Hematopoietic multipotent progenitor cell treated with erythropoietin and hydrocortisone succinate and interleukin-3 and kit ligand, for 6 days (in vitro differentiated cells): Measurements from ENCODE around the gene TGFBR2.

Experiments
- DNase-seq: peaks from one replicate; pipeline ENCODE4 v3.0.0-alpha.2; 2015

TGFBR2 gene

GRCh38 chr3:30606301-30607031 lies at the start of gene TGFBR2:
Gene TGFBR2 (plus strand): TSS chr3:30606601. CDS start chr3:30606884, 283 bp downstream.
- peak; percentile 96 for DNase-seq

GRCh38 chr3:30557746-30558303 lies 48.6 kb upstream of the TGFBR2 start:
- DNase-seq, result no peak

DNA sequence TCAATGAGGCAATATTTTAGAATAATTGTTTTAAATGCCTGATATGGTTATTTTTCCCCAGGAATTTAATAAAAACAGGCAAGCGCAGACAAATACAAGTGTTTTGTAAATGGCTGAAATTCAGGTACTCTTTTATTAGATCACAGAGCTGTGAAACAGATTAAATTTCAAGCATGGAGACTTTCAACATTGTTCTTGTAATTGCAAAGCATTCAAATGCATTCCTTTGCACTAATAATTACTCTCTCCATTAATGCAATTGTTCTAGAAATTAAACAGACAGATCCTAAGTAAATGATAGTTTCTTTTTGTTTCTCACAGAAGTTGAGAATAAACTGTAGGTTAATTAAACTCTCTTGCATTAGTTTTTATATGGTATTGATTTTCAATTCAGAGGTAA lies 42.4 kb upstream of the TGFBR2 start:
- DNase-seq, result no peak

DNA sequence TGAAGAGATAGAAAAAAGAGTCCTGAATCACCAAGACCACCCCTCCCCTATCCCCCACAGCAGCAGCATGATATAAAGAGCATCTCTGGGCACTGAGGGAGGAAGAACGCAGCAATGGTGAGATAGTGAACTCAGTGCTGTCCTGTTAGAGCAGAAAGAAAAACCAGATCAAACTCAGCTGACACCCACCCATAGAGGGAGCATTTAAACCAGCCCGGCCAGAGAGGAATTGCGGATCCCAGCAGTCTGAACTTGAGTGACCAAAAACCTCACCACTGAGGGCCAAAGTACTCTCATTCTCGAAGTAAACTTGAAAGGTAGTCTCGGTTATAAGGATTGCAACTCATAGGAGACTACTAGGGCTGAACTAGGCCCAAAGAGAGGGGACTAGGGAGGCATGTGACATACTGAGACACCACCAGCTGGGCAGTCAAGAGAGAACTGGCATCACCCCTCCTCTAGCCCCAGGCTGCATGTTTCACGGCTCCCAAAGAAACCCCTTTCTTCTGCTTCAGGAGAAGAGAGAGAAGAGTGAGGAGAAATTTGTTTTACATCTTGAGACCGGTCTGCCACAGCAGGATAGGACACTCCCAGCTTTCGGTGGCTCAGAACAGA lies 39.2 kb upstream of the TGFBR2 start:
- no peak for DNase-seq

- DNase-seq, result no peak
Measured at GRCh38 chr3:30576946-30577345, 29.5 kb upstream of the TGFBR2 start.

DNA sequence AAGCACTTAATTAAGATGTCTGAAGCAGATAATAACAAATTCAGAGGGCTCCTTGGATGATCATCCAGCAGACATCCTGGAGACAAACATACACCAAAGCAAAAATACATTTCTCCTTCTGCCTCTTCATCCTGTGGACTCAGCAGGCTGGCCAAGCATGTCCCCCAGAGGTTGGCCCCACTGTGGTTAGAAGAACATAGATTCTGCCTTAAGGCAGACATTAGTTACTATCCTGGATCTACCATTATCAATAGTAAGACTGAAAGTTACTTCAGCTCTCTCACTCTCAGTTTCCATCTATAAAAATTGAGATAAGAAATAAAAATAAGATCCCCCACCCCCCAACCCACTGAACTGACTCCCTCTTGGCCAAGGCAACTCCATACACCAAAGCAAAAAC lies 28.6 kb upstream of the TGFBR2 start:
- DNase-seq, result no peak

GRCh38 chr3:30578479-30578878 lies 27.9 kb upstream of the TGFBR2 start:
- DNase-seq, result peak; percentile 3

DNA sequence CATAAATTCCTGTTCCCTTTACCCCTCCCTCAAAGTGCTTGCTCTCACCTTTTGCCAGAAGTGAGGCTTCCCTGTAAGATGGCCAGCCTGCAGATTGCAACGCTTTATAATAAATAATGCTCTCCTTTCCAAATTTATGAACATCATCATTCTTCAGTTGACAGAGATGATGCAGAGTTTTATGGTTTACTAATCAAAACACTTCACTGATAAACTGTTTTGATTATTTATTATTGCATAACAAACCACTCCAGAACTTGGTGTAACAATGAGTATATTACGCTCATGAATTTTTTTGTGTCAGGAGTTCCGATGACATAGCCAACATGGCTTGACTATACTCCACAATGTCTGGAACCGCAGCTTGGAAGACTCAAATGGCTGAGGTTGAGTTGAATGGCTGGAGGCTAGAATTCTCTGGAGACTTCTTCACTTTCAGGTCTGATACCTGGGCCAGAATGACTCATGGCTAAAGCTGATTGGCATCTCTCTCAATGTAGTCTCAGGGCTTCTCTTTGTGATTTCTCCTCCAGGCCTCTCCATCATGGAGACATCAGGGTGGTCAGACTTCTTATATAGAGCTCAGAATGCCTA lies 27.3 kb upstream of the TGFBR2 start:
- no peak for DNase-seq

- DNase-seq, result no peak
Measured at GRCh38 chr3:30581067-30581585, 25.3 kb upstream of the TGFBR2 start.

DNA sequence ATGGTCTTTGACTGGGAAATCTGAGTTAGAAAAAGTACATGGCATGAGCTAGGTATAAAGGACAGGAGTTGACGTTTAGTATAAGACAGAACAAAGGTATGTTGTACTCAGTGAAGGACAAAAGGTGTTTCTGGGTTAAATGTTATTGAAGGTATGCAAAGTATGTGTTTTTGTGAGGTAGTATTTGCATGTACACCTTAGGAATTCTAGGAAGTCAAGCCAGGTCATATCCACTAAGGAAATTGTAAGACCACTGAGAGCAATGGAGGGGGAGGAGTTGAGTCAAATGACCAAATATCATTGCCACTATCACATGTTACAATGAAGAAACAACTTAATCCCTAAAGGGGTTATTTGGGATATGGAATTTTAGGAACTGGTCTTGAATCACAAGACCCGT lies 24.4 kb upstream of the TGFBR2 start:
- DNase-seq, result no peak

DNA sequence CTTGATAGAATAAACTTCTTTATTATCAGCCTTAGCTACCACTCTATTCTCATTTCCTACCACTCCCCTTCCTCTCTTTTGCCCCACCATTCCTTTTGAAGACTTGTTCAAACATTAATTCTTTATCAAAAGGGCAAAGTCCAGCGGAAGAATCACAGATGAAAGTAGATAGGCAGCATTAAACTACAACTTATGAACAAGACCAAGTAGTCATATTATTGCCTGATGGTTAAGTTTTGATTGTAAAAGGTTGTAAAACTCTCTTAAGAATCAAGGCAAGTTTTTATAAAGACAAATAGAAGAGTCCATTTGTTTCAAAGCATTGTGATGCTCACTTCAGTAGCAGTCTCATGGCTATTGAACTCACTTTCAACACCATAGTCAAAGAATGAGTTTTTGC lies 22.4 kb upstream of the TGFBR2 start:
- no peak for DNase-seq

DNA sequence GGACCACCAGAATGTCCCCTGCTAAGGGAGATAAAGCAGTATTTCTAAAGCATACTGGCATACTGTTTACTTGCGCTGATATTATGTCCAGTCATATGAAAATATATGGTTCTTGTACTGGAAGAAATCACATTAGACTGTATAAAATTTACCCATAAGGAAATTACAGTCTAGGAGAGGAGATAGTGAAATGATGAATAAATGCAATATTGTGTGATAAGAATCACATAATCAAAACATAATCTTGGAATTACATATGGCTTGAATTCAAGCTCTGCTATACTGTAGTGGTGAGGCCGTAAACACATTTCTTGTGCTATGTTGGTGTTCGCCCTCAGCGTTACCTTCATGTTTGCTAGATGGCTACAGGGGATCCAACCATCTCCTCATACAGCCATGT lies 20.7 kb upstream of the TGFBR2 start:
- DNase-seq, result no peak

DNA sequence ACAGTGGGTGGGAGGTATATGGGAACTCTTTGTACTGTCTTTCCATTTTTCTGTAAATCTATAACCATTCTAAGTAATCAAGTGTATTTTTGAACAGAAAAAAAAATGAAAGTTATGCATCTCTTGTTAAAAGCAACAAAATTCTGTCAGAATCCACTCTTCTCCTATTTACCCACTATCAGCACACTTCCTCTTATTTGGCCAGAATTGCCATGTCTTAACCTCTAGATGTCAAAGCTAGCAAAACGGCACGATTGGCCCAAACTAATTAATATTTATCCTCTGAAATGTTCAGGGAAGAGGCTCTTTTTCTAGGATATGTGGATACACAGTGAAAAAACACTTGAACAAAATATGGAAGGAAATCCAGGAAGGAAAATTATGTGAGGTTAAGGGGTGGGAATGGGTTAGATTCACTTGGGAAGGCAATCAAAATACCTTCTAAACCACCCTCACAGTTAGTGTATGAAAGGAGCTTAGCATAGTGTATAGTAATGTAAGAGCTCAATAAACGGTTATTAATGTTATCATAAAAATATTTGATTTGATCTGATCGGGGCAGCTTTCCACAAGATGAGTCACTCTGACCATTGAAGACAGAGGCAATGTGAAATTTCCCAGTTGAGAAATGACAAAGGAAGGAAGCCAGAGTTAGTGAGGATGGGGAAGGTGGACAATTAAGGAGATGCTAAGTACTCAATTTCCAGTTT lies 20.1 kb upstream of the TGFBR2 start:
- DNase-seq, result peak; percentile 21

GRCh38 chr3:30586806-30587486 lies 19.5 kb upstream of the TGFBR2 start:
- DNase-seq, result no peak

DNA sequence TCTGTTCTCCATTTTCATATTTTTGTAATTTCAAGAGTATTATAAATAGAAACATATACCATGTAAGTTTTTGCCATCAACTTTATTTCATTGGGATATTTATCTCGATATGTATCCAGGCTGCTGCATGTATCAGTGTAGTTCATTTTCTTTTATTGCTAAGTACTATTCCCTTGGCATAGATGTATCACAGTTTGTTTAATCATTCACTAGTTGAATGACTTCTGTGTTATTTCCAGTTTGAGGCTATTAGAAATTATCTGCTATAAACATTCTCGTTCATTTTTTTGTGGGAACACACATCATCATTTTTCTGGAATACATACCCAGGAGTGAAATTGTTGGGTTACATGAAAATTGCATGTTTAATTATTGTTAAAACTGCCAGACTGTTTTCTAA lies 18.5 kb upstream of the TGFBR2 start:
- no peak for DNase-seq

DNA sequence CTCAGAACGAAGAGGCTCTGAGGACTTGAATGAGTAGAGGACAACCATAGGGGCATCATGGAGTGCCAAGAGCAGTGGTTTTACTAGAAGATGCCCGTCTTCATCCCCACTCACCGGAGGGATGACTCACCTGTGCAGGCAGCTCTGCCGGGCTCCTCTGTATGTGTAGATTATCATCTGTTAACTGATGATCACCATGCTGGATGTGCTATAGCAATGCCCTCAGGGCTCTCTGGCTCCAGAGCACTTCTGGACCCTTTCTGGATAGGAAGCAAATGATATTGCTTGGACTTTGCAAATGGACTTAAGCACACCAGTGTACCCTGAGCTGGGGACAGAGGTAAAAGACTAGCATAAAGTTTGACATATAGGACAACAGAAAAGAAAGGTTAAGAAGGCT lies 10.2 kb upstream of the TGFBR2 start:
- DNase-seq, result no peak

- DNase-seq, result no peak
Measured at GRCh38 chr3:30597131-30597768, 9.2 kb upstream of the TGFBR2 start.

GRCh38 chr3:30597769-30598134 lies 8.6 kb upstream of the TGFBR2 start:
- no peak for DNase-seq

- no peak for DNase-seq
Measured at GRCh38 chr3:30598668-30599545, 7.5 kb upstream of the TGFBR2 start.

- no peak for DNase-seq
Measured at GRCh38 chr3:30600572-30600971, 5.8 kb upstream of the TGFBR2 start.

DNA sequence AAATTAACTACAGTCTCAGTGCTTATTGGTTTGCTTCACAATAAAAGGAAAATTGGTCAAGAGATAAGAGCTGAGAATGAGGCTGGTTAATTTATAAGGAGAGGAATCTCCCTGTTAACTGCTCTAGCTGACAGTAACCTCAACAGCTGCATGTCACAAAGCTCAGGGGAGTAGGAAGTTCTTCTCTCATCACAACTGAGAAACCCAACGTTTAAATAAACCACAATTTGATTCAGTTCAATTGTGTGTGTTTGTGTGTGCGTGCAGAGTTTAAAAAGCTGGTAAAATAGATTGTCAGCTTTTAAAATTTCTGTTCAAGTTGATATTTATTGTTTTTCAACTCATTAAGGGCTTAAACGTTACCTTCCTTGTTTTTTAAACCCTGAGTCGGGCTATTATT lies 3.5 kb upstream of the TGFBR2 start:
- peak; percentile 49 for DNase-seq
